WTC11 (cell line): ENCODE results near the gene LRFN2. TPM values are rescaled to one million over a fixed set of nuclear protein-coding genes. Genes with fewer than 3 reads are reported as not detected.

ENCODE experiments used
- ATAC-seq: fragments of 200-7000 bp; cut with Tn5 transposase; 2 replicates; pipeline ENCODE4 v1.10.0; 2021; ENCODE audit warnings: mild to moderate bottlenecking, moderate library complexity
- CTCF ChIA-PET: fragments of 300-600 bp; sonication (Branson Sonifier 250); formaldehyde crosslinking; loops from one replicate; lab custom pipeline; 2021; ENCODE audit warnings: antibody characterized with exemption; lab: Charles Lee
- POLR2A ChIA-PET: fragments of 350-600 bp; sonication (Branson Sonifier 250); formaldehyde crosslinking; loops from one replicate; lab custom pipeline; 2021; ENCODE audit warnings: antibody characterized with exemption; lab: Charles Lee
- DNase-seq: peaks from one replicate; pipeline ENCODE4 v3.0.0; 2021; ENCODE audit warnings: low spot score
- H3K27ac Mint-ChIP-seq: 2 replicates; pipeline ENCODE4 v1.8.0; 2021; ENCODE audit warnings: mixed read lengths
- H3K27me3 Mint-ChIP-seq: 2 replicates; pipeline ENCODE4 v1.8.0; 2021; ENCODE audit warnings: low read depth, mild to moderate bottlenecking, moderate library complexity, mixed read lengths
- H3K36me3 Mint-ChIP-seq: 2 replicates; pipeline ENCODE4 v1.8.0; 2021; ENCODE audit warnings: mixed read lengths
- H3K4me1 Mint-ChIP-seq: 2 replicates; pipeline ENCODE4 v1.8.0; 2022; ENCODE audit warnings: mixed read lengths
- H3K4me3 Mint-ChIP-seq: 2 replicates; pipeline ENCODE4 v1.8.0; 2021; ENCODE audit warnings: mild to moderate bottlenecking, moderate library complexity, mixed read lengths
- H3K9me3 Mint-ChIP-seq: 2 replicates; pipeline ENCODE4 v1.8.0; 2021; ENCODE audit warnings: mixed read lengths
- ATF1 ChIP-seq: sonication (generic); formaldehyde crosslinking; IDR thresholded peaks from 2 replicates; pipeline ENCODE4 v1.8.1; 2023; ENCODE audit warnings: mild to moderate bottlenecking, moderate library complexity, missing genetic modification reagents
- JAZF1 ChIP-seq: fragments of 250-450 bp; sonication (Bioruptor Pico); IDR thresholded peaks from 2 replicates; pipeline ENCODE4 v1.9.0; 2021; ENCODE audit warnings: moderate library complexity, mild to moderate bottlenecking, inconsistent platforms
- NR3C1 ChIP-seq: sonication (generic); formaldehyde crosslinking; conservative IDR thresholded peaks from 2 replicates; pipeline ENCODE4 v1.8.1; 2023; ENCODE audit warnings: low read depth, mild to moderate bottlenecking, missing genetic modification reagents
- TEAD1 ChIP-seq: sonication (generic); formaldehyde crosslinking; IDR thresholded peaks from 2 replicates; pipeline ENCODE4 v1.8.0; 2022; ENCODE audit warnings: mild to moderate bottlenecking, missing genetic modification reagents
- total RNA-seq: library from RNA; stranded (reverse); gene quantifications from 3 replicates; pipeline ENCODE4 v1.2.3, GENCODE V29; 2021
- TF ChIP-seq, protein P1 (sequence below): sonication (generic); formaldehyde crosslinking; IDR thresholded peaks from 2 replicates; pipeline ENCODE4 v1.8.0; 2022; ENCODE audit warnings: mild to moderate bottlenecking, missing genetic modification reagents
- TF ChIP-seq, protein P2 (sequence below): sonication (generic); formaldehyde crosslinking; IDR thresholded peaks from 2 replicates; pipeline ENCODE4 v1.8.1; 2022; ENCODE audit warnings: mild to moderate bottlenecking, moderate library complexity, missing genetic modification reagents
- TF ChIP-seq, protein P3 (sequence below): fragments of 250-450 bp; sonication (Bioruptor Pico); conservative IDR thresholded peaks from 2 replicates; pipeline ENCODE4 v1.9.0; 2021; ENCODE audit warnings: mild to moderate bottlenecking
- TF ChIP-seq, protein P4 (sequence below): sonication (generic); formaldehyde crosslinking; IDR thresholded peaks from 2 replicates; pipeline ENCODE4 v1.8.1; 2023; ENCODE audit warnings: mild to moderate bottlenecking, moderate library complexity, missing genetic modification reagents
- TF ChIP-seq, protein P5 (sequence below): sonication (generic); formaldehyde crosslinking; IDR thresholded peaks from 2 replicates; pipeline ENCODE4 v1.8.1; 2023; ENCODE audit warnings: mild to moderate bottlenecking, missing genetic modification reagents, moderate library complexity
- TF ChIP-seq, protein P6 (sequence below): fragments of 250-450 bp; sonication (Bioruptor Pico); IDR thresholded peaks from 2 replicates; pipeline ENCODE4 v1.8.0; 2021; ENCODE audit warnings: mild to moderate bottlenecking

Gene LRFN2
- total RNA-seq, 1 experiment from 2014 or later = 1.6 TPM

DNA sequence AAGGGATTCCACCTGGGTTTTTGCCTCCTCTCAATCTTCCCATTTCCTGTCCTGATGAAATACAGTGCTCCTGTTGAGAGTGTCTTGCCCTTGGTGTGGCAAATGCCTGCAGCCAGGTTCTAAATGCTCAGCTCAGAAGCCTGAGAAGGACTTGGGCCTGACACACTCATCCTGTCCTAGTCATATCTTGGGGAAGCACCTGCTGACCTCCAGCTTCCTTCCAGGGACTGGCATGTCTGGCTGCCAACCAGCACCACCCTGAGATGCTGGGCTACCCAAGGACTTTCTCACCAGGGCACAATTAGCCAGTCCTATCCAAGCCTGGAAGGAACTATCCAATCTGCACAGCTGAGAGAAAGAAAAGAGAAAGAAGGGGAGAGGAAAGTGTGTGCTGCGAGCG, 43.4 kb downstream of the LRFN2 start:
- POLR2A ChIA-PET = no interaction called here
- no peaks in the 10 kb centered on the region for H3K27me3 Mint-ChIP-seq

DNA sequence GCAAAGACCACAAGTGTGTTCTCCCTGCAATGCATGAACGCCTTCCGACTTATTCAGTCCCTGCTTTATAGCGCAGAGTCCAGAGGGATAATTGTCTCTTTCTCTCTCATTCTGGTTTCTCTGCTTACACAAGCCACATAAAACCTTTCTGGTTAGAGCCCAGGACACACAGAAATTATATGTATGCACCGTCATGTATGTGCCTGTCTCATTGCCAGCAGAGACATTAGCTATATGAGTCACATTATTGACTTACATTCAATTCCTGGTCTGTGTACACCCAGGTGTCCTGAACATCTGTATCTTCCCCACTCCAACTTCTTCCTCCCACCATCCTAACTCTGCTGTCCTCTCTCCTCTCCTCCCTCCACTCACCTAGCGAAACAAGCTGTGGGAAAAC, 44.0 kb downstream of the LRFN2 start:
- no peaks in the 10 kb centered on the region; the same call in 1 of the 2 replicates for H3K27me3 Mint-ChIP-seq
- H3K4me3 Mint-ChIP-seq = no peak overlapping the region
- TF ChIP-seq, protein P1, sequence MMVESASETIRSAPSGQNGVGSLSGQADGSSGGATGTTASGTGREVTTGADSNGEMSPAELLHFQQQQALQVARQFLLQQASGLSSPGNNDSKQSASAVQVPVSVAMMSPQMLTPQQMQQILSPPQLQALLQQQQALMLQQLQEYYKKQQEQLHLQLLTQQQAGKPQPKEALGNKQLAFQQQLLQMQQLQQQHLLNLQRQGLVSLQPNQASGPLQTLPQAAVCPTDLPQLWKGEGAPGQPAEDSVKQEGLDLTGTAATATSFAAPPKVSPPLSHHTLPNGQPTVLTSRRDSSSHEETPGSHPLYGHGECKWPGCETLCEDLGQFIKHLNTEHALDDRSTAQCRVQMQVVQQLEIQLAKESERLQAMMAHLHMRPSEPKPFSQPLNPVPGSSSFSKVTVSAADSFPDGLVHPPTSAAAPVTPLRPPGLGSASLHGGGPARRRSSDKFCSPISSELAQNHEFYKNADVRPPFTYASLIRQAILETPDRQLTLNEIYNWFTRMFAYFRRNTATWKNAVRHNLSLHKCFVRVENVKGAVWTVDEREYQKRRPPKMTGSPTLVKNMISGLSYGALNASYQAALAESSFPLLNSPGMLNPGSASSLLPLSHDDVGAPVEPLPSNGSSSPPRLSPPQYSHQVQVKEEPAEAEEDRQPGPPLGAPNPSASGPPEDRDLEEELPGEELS (CRISPR knock-in tag) = no peak
- TF ChIP-seq, protein P2, sequence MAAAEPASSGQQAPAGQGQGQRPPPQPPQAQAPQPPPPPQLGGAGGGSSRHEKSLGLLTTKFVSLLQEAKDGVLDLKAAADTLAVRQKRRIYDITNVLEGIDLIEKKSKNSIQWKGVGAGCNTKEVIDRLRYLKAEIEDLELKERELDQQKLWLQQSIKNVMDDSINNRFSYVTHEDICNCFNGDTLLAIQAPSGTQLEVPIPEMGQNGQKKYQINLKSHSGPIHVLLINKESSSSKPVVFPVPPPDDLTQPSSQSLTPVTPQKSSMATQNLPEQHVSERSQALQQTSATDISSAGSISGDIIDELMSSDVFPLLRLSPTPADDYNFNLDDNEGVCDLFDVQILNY (CRISPR knock-in tag) = no peak
- TF ChIP-seq, protein P3, sequence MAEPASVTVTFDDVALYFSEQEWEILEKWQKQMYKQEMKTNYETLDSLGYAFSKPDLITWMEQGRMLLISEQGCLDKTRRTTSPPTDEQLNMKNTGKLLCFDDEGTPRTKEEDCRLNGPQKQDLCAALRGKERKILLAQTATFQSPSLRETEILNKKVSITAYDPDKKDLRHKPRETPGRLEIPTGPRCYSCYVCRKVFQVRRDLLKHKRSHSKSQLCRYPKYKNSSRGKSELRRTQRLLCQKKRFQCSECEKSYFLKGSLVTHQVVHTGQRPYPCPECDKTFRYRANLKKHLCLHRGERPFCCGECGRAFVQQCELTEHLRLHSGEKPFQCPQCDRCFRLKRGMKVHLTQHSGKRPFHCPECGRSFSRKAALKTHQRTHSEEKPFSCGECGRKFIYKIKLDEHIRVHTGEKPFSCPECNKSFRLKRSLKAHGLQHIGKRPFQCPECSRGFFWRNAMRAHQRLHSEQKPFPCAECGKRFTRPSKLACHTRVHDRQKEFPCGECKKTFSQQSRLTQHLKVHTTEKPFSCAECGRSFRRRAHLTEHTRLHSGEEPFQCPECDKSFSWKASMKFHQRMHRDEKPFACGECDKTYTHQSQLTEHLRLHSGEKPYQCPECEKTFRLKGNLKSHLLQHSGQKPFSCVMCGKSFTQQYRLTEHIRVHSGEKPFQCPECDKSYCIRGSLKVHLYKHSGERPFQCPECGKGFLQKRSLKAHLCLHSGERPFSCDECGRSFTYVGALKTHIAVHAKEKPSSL = no peak
- no peak for TF ChIP-seq NR3C1 (CRISPR knock-in tag)
- peaks cover 67% of the 10 kb centered on the region for H3K4me1 Mint-ChIP-seq
- DNase-seq = no peak
- POLR2A ChIA-PET = no interaction called here
- CTCF ChIA-PET = interaction anchor here (0.7 to 2.0 kb wide), 8 partner anchors 9 to 485 kb away, joined by 3 to 6 read pairs (median 4); partner anchors contain the start of gene LRFN2
- H3K27ac Mint-ChIP-seq = no peak overlapping the region; the same call in 1 of the 2 replicates
- no peaks in the 10 kb centered on the region for H3K9me3 Mint-ChIP-seq
- H3K36me3 Mint-ChIP-seq = no peaks in the 10 kb centered on the region
- no peak for ATAC-seq

More for the DNA sequence above, 43.4 kb downstream of the LRFN2 start:
- Mint-ChIP-seq H3K36me3 (no peaks in the 10 kb centered on the region), H3K27ac (peak overlapping the region; percentile 63; the same call in 1 of the 2 replicates), H3K4me1 (peaks cover 61% of the 10 kb centered on the region), H3K9me3 (no peaks in the 10 kb centered on the region), H3K4me3 (no peak overlapping the region)
- ATAC-seq (no peak), DNase-seq (no peak)
- TF ChIP-seq, protein P4, sequence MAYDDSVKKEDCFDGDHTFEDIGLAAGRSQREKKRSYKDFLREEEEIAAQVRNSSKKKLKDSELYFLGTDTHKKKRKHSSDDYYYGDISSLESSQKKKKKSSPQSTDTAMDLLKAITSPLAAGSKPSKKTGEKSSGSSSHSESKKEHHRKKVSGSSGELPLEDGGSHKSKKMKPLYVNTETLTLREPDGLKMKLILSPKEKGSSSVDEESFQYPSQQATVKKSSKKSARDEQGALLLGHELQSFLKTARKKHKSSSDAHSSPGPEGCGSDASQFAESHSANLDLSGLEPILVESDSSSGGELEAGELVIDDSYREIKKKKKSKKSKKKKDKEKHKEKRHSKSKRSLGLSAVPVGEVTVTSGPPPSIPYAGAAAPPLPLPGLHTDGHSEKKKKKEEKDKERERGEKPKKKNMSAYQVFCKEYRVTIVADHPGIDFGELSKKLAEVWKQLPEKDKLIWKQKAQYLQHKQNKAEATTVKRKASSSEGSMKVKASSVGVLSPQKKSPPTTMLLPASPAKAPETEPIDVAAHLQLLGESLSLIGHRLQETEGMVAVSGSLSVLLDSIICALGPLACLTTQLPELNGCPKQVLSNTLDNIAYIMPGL (CRISPR knock-in tag) = no peak
- TF ChIP-seq, protein P5, sequence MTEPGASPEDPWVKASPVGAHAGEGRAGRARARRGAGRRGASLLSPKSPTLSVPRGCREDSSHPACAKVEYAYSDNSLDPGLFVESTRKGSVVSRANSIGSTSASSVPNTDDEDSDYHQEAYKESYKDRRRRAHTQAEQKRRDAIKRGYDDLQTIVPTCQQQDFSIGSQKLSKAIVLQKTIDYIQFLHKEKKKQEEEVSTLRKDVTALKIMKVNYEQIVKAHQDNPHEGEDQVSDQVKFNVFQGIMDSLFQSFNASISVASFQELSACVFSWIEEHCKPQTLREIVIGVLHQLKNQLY (CRISPR knock-in tag) = no peak
- TF ChIP-seq, protein P6, sequence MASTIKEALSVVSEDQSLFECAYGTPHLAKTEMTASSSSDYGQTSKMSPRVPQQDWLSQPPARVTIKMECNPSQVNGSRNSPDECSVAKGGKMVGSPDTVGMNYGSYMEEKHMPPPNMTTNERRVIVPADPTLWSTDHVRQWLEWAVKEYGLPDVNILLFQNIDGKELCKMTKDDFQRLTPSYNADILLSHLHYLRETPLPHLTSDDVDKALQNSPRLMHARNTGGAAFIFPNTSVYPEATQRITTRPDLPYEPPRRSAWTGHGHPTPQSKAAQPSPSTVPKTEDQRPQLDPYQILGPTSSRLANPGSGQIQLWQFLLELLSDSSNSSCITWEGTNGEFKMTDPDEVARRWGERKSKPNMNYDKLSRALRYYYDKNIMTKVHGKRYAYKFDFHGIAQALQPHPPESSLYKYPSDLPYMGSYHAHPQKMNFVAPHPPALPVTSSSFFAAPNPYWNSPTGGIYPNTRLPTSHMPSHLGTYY (CRISPR knock-in tag) = no peak
- TF ChIP-seq JAZF1 (CRISPR knock-in tag) (no peak), ATF1 (no peak)
- CTCF ChIA-PET = interaction anchor here (0.7 to 2.0 kb wide), 7 partner anchors 8 to 484 kb away, joined by 3 to 6 read pairs (median 3); partner anchors contain the start of gene LRFN2

DNA sequence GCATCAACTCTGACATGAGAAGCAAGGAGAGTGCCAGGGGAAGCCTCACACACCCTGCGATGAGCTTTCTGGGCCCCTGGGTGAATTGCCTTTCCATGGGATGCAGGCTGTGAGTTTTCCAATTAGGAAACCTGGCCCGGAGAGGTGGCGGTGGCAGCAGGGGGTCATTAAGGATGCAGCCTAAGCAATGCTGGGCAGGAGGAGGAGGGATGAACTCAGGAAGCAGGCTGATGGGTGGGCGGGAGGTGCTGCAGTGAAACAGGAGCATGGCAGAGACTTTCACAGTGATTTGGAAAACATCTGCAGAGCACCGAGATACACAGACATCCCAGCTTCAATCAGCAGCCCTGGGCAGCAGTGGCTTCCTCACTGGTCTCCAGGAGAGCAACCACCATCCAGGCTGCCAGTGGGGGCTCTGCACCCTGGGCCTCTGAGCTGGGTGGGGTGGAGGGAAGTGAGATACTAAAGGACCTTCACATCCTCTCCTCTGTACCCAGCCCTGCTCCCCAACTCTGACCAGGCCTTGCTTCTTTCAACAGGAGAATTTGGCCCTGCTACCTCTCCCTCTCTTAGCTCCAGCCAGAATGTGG, 44.9 kb downstream of the LRFN2 start:
- H3K36me3 Mint-ChIP-seq = no peaks in the 10 kb centered on the region
- H3K27ac Mint-ChIP-seq = no peak overlapping the region
- H3K4me3 Mint-ChIP-seq = no peak overlapping the region
- H3K4me1 Mint-ChIP-seq = peaks cover 72% of the 10 kb centered on the region
- ChIA-PET POLR2A (no interaction called here), CTCF (interaction anchor here (1.1 to 2.0 kb wide), 5 partner anchors 10 to 486 kb away, joined by 3 to 5 read pairs (median 5); no protein-coding TSS in a partner anchor)
- DNase-seq (peak; percentile 34), ATAC-seq (peak; percentile 50)
- no peak for TF ChIP-seq JAZF1 (CRISPR knock-in tag)
- peak; percentile 32; the same call in 1 of the 2 replicates for TF ChIP-seq TEAD1
- H3K27me3 Mint-ChIP-seq = no peaks in the 10 kb centered on the region; the same call in 1 of the 2 replicates
- H3K9me3 Mint-ChIP-seq = no peaks in the 10 kb centered on the region
